Testis (tissue), 3 donors: ENCODE results near the gene PA2G4. TPM values are rescaled to one million over a fixed set of nuclear protein-coding genes. Genes with fewer than 3 reads are reported as not detected.

Experiments
- DNase-seq: peaks from one replicate; pipeline ENCODE4 v3.0.0-alpha.2; 2019
- H3K27ac ChIP-seq, 2 donors: fragments of 200-600 bp; sonication (generic); one replicate each; pipeline ENCODE4 v1.5.1; 2019
- H3K27me3 ChIP-seq: fragments of 200-600 bp; sonication (generic); one replicate; pipeline ENCODE4 v1.5.1; 2019
- H3K36me3 ChIP-seq: fragments of 200-600 bp; sonication (generic); one replicate; pipeline ENCODE4 v1.5.1; 2017; ENCODE audit warnings: low read depth; ENCODE audit errors: missing control alignments
- H3K4me1 ChIP-seq: fragments of 200-600 bp; sonication (generic); one replicate; pipeline ENCODE4 v1.5.1; 2019
- H3K4me3 ChIP-seq, 2 donors: fragments of 200-600 bp; sonication (generic); one replicate each; pipeline ENCODE4 v1.5.1; 2017 to 2019
- H3K9me3 ChIP-seq: fragments of 200-600 bp; sonication (generic); one replicate; pipeline ENCODE4 v1.5.1; 2017
- POLR2A ChIP-seq: fragments of 450-650 bp; IDR thresholded peaks from one replicate; pipeline ENCODE4 v1.6.1; 2017; ENCODE audit warnings: antibody characterized with exemption, mild to moderate bottlenecking, moderate library complexity
- WGBS, 2 donors: methylation state at CpG; one replicate each; pipeline ENCODE4 v1.1.5; 2018; 5-methylcytosine and 5-hydroxymethylcytosine counted together
- intact Hi-C: fragments of 100-400 bp; cut with DNase I; formaldehyde crosslinking; loops from one replicate; pipeline ENCODE4 v1.15.1; 2023; ENCODE audit warnings: low total_unique reads
- polyA plus RNA-seq: library from polyadenylated mRNA; stranded (reverse); fragments of 350-450 nt; fragmentation: Illumina TruSeq; extraction: RNeasy Lipid Tissue Mini Kit (QIAGEN cat#74804); gene quantifications from one replicate; pipeline ENCODE4 v1.2.3, GENCODE V29; 2014; ENCODE audit warnings: low read depth, low replicate concordance; ENCODE audit not compliant: insufficient read depth
- total RNA-seq, 2 donors: library from RNA; depleted of rRNA; stranded (reverse); fragments of >200 nt; gene quantifications; one replicate each; pipeline ENCODE4 v1.2.3, GENCODE V29; 2016
- TF ChIP-seq, protein P1 (sequence below), 3 experiments: fragments of 450-650 bp in 2 of 3; fragments of 200-600 bp in 1 of 3; sonication (generic) in 1 of 3; IDR thresholded peaks; one replicate each; pipeline ENCODE4 v1.5.1; 2016 to 2019; ENCODE audit warnings: antibody characterized with exemption in 3 of 3, mild to moderate bottlenecking in 2 of 3, moderate library complexity in 1 of 3

Gene PA2G4
- total and polyA plus RNA-seq, 3 donors from 2014 or later = 61.0 to 190 (median 81.4) TPM

DNA sequence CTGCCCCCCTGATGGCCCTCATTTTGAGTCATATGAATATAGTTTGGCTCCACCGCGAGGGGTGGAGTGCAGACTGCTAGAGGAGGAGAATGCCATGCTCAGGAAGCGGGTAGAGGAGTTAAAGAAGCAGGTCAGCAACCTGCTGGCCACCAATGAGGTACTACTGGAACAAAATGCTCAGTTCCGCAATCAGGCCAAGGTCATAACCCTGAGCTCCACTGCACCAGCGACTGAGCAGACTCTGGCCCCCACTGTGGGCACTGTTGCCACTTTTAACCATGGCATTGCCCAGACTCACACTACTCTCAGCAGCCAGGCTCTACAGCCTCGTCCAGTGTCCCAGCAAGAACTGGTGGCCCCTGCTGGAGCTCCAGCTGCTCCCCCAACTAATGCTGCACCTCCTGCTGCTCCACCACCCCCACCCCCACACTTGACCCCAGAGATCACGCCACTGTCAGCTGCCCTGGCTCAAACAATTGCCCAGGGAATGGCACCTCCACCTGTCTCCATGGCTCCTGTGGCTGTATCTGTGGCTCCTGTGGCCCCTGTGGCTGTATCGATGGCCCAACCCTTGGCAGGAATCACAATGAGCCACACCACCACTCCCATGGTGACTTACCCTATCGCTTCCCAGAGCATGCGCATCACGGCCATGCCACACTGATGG, 17.0 kb downstream of the PA2G4 start:
- no peak overlapping the region for H3K27ac ChIP-seq
- no peaks in the 10 kb centered on the region for H3K36me3 ChIP-seq
- H3K4me3 ChIP-seq = no peak overlapping the region
- intact Hi-C loops = no loop called here
- TF ChIP-seq POLR2A = no peak
- TF ChIP-seq, protein P1, sequence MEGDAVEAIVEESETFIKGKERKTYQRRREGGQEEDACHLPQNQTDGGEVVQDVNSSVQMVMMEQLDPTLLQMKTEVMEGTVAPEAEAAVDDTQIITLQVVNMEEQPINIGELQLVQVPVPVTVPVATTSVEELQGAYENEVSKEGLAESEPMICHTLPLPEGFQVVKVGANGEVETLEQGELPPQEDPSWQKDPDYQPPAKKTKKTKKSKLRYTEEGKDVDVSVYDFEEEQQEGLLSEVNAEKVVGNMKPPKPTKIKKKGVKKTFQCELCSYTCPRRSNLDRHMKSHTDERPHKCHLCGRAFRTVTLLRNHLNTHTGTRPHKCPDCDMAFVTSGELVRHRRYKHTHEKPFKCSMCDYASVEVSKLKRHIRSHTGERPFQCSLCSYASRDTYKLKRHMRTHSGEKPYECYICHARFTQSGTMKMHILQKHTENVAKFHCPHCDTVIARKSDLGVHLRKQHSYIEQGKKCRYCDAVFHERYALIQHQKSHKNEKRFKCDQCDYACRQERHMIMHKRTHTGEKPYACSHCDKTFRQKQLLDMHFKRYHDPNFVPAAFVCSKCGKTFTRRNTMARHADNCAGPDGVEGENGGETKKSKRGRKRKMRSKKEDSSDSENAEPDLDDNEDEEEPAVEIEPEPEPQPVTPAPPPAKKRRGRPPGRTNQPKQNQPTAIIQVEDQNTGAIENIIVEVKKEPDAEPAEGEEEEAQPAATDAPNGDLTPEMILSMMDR (IDR thresholded peaks at IDR 0.05) = no peak
- no peaks in the 10 kb centered on the region for H3K9me3 ChIP-seq
- no peak for DNase-seq
- 71 to 83% methylated on average over 8 to 11 of the region's 11 CpGs for WGBS, 2 donors
- no peaks in the 10 kb centered on the region for H3K27me3 ChIP-seq
- peaks cover 24% of the 10 kb centered on the region for H3K4me1 ChIP-seq

- H3K27ac ChIP-seq = no peak overlapping the region
- H3K27me3 ChIP-seq = no peaks in the 10 kb centered on the region
- no peaks in the 10 kb centered on the region for H3K36me3 ChIP-seq
- no peak for DNase-seq
- intact Hi-C loops = no loop called here
- no peaks in the 10 kb centered on the region for H3K9me3 ChIP-seq
- no peak for TF ChIP-seq POLR2A
- TF ChIP-seq, protein P1 (IDR thresholded peaks at IDR 0.05) = no peak
- 81 to 85% methylated on average over 2 of the region's 2 CpGs for WGBS, 2 donors
- no peak overlapping the region for H3K4me3 ChIP-seq
- H3K4me1 ChIP-seq = peaks cover 36% of the 10 kb centered on the region
These were observed 18.3 kb downstream of the PA2G4 start for GRCh38 chr12:56122637-56123036.

- WGBS, 2 donors = 82 to 86% methylated on average over 4 of the region's 4 CpGs
- Histone ChIP-seq H3K4me3 (no peak overlapping the region), H3K36me3 (no peaks in the 10 kb centered on the region), H3K9me3 (no peaks in the 10 kb centered on the region), H3K27ac (no peak overlapping the region), H3K4me1 (peaks cover 31% of the 10 kb centered on the region), H3K27me3 (no peaks in the 10 kb centered on the region)
- intact Hi-C loops = no loop called here
- no peak for DNase-seq
- no peak for TF ChIP-seq POLR2A
- TF ChIP-seq, protein P1 (IDR thresholded peaks at IDR 0.05) = no peak
These were observed 19.8 kb downstream of the PA2G4 start for GRCh38 chr12:56124133-56124532.

DNA sequence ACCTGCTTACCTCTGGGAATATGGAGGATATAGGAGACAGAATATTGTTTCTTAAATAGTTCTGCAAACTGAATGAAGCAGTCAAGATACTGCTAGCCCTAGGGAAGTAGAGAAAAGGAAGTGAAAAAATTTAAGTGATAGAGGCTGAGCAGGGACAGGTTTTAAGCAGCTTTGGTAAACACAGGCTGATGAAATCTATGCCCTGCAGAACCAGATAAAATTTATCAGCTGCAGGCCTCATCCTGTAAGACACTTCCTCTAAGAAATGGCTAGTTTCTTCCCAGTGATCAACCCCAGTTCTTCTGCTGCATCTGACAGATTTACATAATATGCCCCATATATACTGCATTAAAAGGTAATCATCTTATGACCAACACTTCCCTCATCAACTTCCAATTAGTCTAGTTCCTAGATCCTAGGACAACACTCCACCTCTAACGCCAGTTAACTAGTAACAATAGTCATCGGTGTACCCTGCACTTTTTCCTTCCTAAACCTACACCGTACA, 22.4 kb downstream of the PA2G4 start:
- 39 to 52% methylated on average over 3 of the region's 3 CpGs for WGBS, 2 donors
- intact Hi-C loops = loop anchor here (5.0 kb wide), 1 partner anchor 36 kb away; no protein-coding TSS in a partner anchor

More for the DNA sequence above, 22.4 kb downstream of the PA2G4 start:
- TF ChIP-seq POLR2A = no peak
- TF ChIP-seq, protein P1 (IDR thresholded peaks at IDR 0.05) = no peak
- Histone ChIP-seq H3K27me3 (no peaks in the 10 kb centered on the region), H3K9me3 (no peaks in the 10 kb centered on the region), H3K36me3 (no peaks in the 10 kb centered on the region), H3K4me1 (peaks cover 26% of the 10 kb centered on the region), H3K27ac (peak overlapping the region; percentile 71 to 93), H3K4me3 (no peak overlapping the region)
- DNase-seq = no peak
